CD14-positive monocyte (primary cell): ENCODE measurements around the gene EVX2. TPM values are rescaled to one million over a fixed set of nuclear protein-coding genes. Genes with fewer than 3 reads are reported as not detected.

Experiments used
- DNase-seq, 3 donors: peaks; one replicate each; pipeline ENCODE4 v3.0.0-alpha.2; 2011 to 2022
- H2AFZ ChIP-seq: 2 replicates; pipeline ENCODE4 v1.6.0; 2012; ENCODE audit warnings: mild to moderate bottlenecking, low read depth, low read length, inconsistent platforms; ENCODE audit not compliant: insufficient read depth, poor library complexity, severe bottlenecking
- H3K27ac ChIP-seq, 2 donors: 1 replicate in 1 of 2; 2 replicates in 1 of 2; pipeline ENCODE4 v1.5.1; 2012 to 2013; ENCODE audit warnings: low read length in 2 of 2, control low read depth in 1 of 2, inconsistent platforms in 1 of 2, low read depth in 1 of 2, mild to moderate bottlenecking in 1 of 2
- H3K27me3 ChIP-seq, 2 donors: one replicate each; pipeline versions ENCODE4 v1.6.0 to v1.6.1; 2011 to 2013; ENCODE audit warnings: low read length in 2 of 2; ENCODE audit not compliant: control insufficient read depth in 2 of 2, insufficient read depth in 2 of 2
- H3K36me3 ChIP-seq, 2 donors: replicated peaks in 1 of 2; 1 replicate in 1 of 2; 2 replicates in 1 of 2; pipeline versions ENCODE4 v1.5.1 to v1.6.1; 2012 to 2013; ENCODE audit warnings: low read length in 2 of 2, control low read depth in 1 of 2, inconsistent platforms in 1 of 2, mild to moderate bottlenecking in 1 of 2; ENCODE audit not compliant: insufficient read depth in 2 of 2, control insufficient read depth in 1 of 2
- H3K4me1 ChIP-seq, 2 donors: 1 replicate in 1 of 2; 2 replicates in 1 of 2; pipeline versions ENCODE4 v1.5.1 to v1.6.1; 2012 to 2013; ENCODE audit warnings: low read length in 2 of 2, control low read depth in 1 of 2, inconsistent platforms in 1 of 2, mild to moderate bottlenecking in 1 of 2, moderate library complexity in 1 of 2; ENCODE audit not compliant: insufficient read depth in 2 of 2, control insufficient read depth in 1 of 2
- H3K4me2 ChIP-seq: replicated peaks from 2 replicates; pipeline ENCODE3; 2012; ENCODE audit warnings: low read length, moderate library complexity, mild to moderate bottlenecking; ENCODE audit not compliant: poor library complexity, severe bottlenecking; ENCODE audit errors: extremely low read depth
- H3K4me3 ChIP-seq, 3 experiments: fragments of 200-600 bp in 1 of 3; sonication (generic) in 1 of 3; replicated peaks in 1 of 3; 1 replicate in 2 of 3; 2 replicates in 1 of 3; pipeline ENCODE4 v1.5.1; 2011 to 2013; ENCODE audit warnings: low read length in 3 of 3, mild to moderate bottlenecking in 3 of 3, control low read depth in 2 of 3, low read depth in 2 of 3, inconsistent platforms in 1 of 3, moderate library complexity in 1 of 3
- H3K79me2 ChIP-seq: 2 replicates; pipeline ENCODE4 v1.6.0; 2012; ENCODE audit warnings: mild to moderate bottlenecking, control low read depth, inconsistent platforms, low read length, moderate library complexity; ENCODE audit not compliant: insufficient read depth
- H3K9ac ChIP-seq: 2 replicates; pipeline ENCODE4 v1.6.0; 2017; ENCODE audit warnings: low read length, mild to moderate bottlenecking; ENCODE audit not compliant: insufficient read depth, poor library complexity, severe bottlenecking
- H3K9me3 ChIP-seq, 2 donors: replicated peaks in 1 of 2; 1 replicate in 1 of 2; 2 replicates in 1 of 2; pipeline versions ENCODE4 v1.5.1 to v1.6.1; 2012 to 2013; ENCODE audit warnings: low read length in 2 of 2, control low read depth in 1 of 2; ENCODE audit not compliant: control insufficient read depth in 1 of 2, insufficient read depth in 1 of 2
- H4K20me1 ChIP-seq: 2 replicates; pipeline ENCODE4 v1.6.0; 2012; ENCODE audit warnings: mild to moderate bottlenecking, low read length, control low read depth, moderate library complexity; ENCODE audit not compliant: insufficient read depth
- H3K27ac Mint-ChIP-seq, 7 donors: one replicate each; pipeline ENCODE4 v1.8.0; 2020; ENCODE audit warnings: mild to moderate bottlenecking in 7 of 7, mixed read lengths in 7 of 7, moderate library complexity in 6 of 7, inconsistent platforms in 2 of 7
- H3K27me3 Mint-ChIP-seq, 3 donors: one replicate each; pipeline ENCODE4 v1.8.0; 2021 to 2022; ENCODE audit warnings: low read depth in 3 of 3, mild to moderate bottlenecking in 3 of 3, mixed read lengths in 3 of 3, moderate library complexity in 3 of 3, inconsistent platforms in 1 of 3
- H3K36me3 Mint-ChIP-seq, 2 donors: one replicate each; pipeline ENCODE4 v1.8.0; 2020; ENCODE audit warnings: mixed read lengths in 2 of 2, inconsistent platforms in 1 of 2, mild to moderate bottlenecking in 1 of 2
- H3K4me1 Mint-ChIP-seq: one replicate; pipeline ENCODE4 v1.8.0; 2020; ENCODE audit warnings: mild to moderate bottlenecking, mixed read lengths
- H3K4me3 Mint-ChIP-seq, 2 donors: one replicate each; pipeline ENCODE4 v1.8.0; 2020; ENCODE audit warnings: mild to moderate bottlenecking in 2 of 2, mixed read lengths in 2 of 2, moderate library complexity in 1 of 2
- H3K9me3 Mint-ChIP-seq, 7 donors: one replicate each; pipeline ENCODE4 v1.8.0; 2020 to 2022; ENCODE audit warnings: mixed read lengths in 7 of 7, mild to moderate bottlenecking in 6 of 7, moderate library complexity in 6 of 7, inconsistent platforms in 2 of 7
- WGBS: methylation state at CpG from one replicate; pipeline ENCODE4 v1.1.5; 2013; ENCODE audit warnings: missing lambda C conversion rate; ENCODE audit not compliant: insufficient coverage; 5-methylcytosine and 5-hydroxymethylcytosine counted together
- intact Hi-C, 2 donors: fragments of 100-400 bp; cut with micrococcal nuclease; formaldehyde crosslinking; loops; one replicate each; pipeline versions ENCODE4 v1.15.0 to v1.15.1; 2023
- polyA plus RNA-seq, 3 donors: library from polyadenylated mRNA; depleted of rRNA in 1 of 3; unstranded in 2 of 3; stranded (reverse) in 1 of 3; fragments of 300-500 nt in 2 of 3; fragments of >200 nt in 1 of 3; fragmentation: Illumina TruSeq in 2 of 3; gene quantifications; 1 replicate in 2 of 3; 2 replicates in 1 of 3; pipeline ENCODE4 v1.2.3, GENCODE V29; 2012 to 2021
- TF ChIP-seq, protein P1 (sequence below): fragments of 200-600 bp; IDR thresholded peaks from one replicate; pipeline ENCODE4 v1.8.0; 2022; ENCODE audit warnings: antibody characterized with exemption, mild to moderate bottlenecking

EVX2 gene
- polyA plus RNA-seq, 3 donors = not detected

DNA sequence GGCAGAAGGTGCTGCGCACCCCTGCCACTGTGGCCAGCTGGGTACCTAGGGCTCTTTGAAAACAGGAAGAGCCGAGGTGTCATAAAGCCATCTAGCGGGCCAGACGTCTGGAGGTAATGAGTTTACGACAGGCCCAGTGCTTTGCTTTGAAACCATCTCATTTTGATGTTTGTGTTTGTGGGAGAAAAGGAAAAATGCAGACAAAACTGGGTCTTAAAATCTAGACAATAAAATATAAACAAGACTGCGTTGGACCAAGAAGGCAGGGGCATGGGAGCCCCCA lies 42.0 kb upstream of the EVX2 start:
- Mint-ChIP-seq H3K4me3 (peak overlapping the region in 1 of 2 donors; percentile 61), H3K9me3 (peaks cover 0 to 32% (median 14%) of the 10 kb centered on the region in 7 donors), H3K27me3 (peaks cover 89 to 98% (median 91%) of the 10 kb centered on the region in 3 donors), H3K4me1 (peaks cover 25% of the 10 kb centered on the region), H3K27ac (no peak overlapping the region), H3K36me3 (peaks cover 0 to 15% of the 10 kb centered on the region in 2 donors)
- H4K20me1 ChIP-seq = no peaks in the 10 kb centered on the region
- no peaks in the 10 kb centered on the region for H3K36me3 ChIP-seq
- H3K79me2 ChIP-seq = no peaks in the 10 kb centered on the region
- H3K4me1 ChIP-seq = peaks cover 10 to 31% of the 10 kb centered on the region in 2 donors
- H3K27ac ChIP-seq = no peak overlapping the region
- no peak overlapping the region for H3K4me2 ChIP-seq
- 36% methylated on average over 1 of the region's 6 CpGs for WGBS
- H3K27me3 ChIP-seq = peaks cover 81 to 91% of the 10 kb centered on the region in 2 donors
- H3K9ac ChIP-seq = no peak overlapping the region
- intact Hi-C loops = loop anchor here (2.0 to 5.0 kb wide), 4 partner anchors 331 to 1022 kb away; no protein-coding TSS in a partner anchor
- H2AFZ ChIP-seq = no peak overlapping the region
- DNase-seq = no peak
- TF ChIP-seq, protein P1, sequence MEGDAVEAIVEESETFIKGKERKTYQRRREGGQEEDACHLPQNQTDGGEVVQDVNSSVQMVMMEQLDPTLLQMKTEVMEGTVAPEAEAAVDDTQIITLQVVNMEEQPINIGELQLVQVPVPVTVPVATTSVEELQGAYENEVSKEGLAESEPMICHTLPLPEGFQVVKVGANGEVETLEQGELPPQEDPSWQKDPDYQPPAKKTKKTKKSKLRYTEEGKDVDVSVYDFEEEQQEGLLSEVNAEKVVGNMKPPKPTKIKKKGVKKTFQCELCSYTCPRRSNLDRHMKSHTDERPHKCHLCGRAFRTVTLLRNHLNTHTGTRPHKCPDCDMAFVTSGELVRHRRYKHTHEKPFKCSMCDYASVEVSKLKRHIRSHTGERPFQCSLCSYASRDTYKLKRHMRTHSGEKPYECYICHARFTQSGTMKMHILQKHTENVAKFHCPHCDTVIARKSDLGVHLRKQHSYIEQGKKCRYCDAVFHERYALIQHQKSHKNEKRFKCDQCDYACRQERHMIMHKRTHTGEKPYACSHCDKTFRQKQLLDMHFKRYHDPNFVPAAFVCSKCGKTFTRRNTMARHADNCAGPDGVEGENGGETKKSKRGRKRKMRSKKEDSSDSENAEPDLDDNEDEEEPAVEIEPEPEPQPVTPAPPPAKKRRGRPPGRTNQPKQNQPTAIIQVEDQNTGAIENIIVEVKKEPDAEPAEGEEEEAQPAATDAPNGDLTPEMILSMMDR = no peak
- peaks cover 0 to 62% of the 10 kb centered on the region in 2 donors for H3K9me3 ChIP-seq
- no peak overlapping the region for H3K4me3 ChIP-seq

DNA sequence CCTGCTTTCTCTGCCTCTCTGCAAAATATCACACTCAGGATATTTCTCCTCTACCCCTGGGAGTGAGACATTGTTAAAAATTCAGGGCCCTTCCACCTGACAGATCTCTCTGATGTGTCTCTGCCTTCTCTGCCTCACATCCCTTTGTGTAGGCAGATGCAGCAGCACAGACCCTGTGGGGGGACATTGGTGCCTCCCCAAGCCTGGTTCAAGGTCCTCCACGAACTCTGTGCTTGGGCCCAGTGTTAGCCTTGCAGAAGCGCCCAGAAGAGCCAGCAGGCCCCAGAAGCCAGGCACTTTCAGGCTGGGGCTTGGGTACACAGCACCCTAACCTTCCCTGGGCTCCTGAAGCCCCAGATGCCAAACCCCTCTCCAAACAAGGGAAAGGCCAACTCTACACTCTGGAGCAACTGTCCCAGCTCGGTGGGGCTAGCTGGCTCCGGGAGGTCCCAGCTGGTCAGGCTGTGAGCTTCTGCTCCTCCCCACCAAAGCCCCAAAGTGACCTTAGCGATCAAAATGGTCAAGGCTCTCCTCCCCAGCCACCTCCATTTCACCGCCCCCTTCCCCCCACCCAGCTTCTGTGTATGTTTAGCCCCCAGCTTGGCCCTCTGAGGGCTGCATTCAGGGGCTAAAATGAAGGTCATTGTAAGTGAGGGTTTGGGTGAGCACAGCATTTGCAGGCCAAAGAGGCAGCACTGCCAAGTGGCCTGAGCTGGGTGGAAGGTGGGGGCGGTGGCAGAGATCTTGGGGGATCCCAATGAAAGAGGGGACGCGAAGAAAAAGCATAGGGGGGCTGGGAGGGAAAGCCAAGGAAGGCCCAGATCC lies 41.4 kb upstream of the EVX2 start:
- Histone ChIP-seq H3K4me1 (peaks cover 7 to 25% of the 10 kb centered on the region in 2 donors), H3K4me3 (no peak overlapping the region), H3K27ac (no peak overlapping the region), H3K4me2 (no peak overlapping the region), H3K36me3 (no peaks in the 10 kb centered on the region), H3K79me2 (no peaks in the 10 kb centered on the region), H2AFZ (no peak overlapping the region), H3K9ac (no peak overlapping the region), H3K9me3 (peaks cover 0 to 67% of the 10 kb centered on the region in 2 donors), H4K20me1 (no peaks in the 10 kb centered on the region), H3K27me3 (peaks cover 84 to 94% of the 10 kb centered on the region in 2 donors)
- no peak for DNase-seq
- H3K36me3 Mint-ChIP-seq = peaks cover 0 to 13% of the 10 kb centered on the region in 2 donors
- H3K4me1 Mint-ChIP-seq = peaks cover 23% of the 10 kb centered on the region
- H3K27ac Mint-ChIP-seq = peak overlapping the region in 1 of 7 donors; percentile 41
- H3K27me3 Mint-ChIP-seq = peaks cover 93 to 98% (median 94%) of the 10 kb centered on the region in 3 donors
- 26% methylated on average over 8 of the region's 9 CpGs for WGBS
- peaks cover 0 to 30% (median 16%) of the 10 kb centered on the region in 7 donors for H3K9me3 Mint-ChIP-seq
- intact Hi-C loops = loop anchor here (5.0 kb wide), 3 partner anchors 43 to 1022 kb away; partner anchors contain the start of gene EVX2 (in 1 of the 2)
- H3K4me3 Mint-ChIP-seq = peak overlapping the region in 1 of 2 donors; percentile 85
- TF ChIP-seq, protein P1 = no peak
